ENCODE results near the gene TBC1D1.

GRCh38 chr4:37847311-37847884 lies 43.5 kb upstream of the TBC1D1 start:
- TF ChIP-seq CTCF (IDR thresholded peaks at IDR 0.05) (no peak), POLR2A (IDR thresholded peaks at IDR 0.05) (no peak)
